GM19468 (cell line): ENCODE data around the gene ENTPD3.

Experiments
- ATAC-seq: cut with Tn5 transposase; IDR thresholded peaks from one replicate; pipeline ENCODE4 v1.9.1; 2021; ENCODE audit warnings: mild to moderate bottlenecking, moderate library complexity, moderate number of reproducible peaks; ENCODE audit not compliant: unreplicated experiment; ENCODE audit errors: extremely low read depth

ENTPD3 gene

DNA sequence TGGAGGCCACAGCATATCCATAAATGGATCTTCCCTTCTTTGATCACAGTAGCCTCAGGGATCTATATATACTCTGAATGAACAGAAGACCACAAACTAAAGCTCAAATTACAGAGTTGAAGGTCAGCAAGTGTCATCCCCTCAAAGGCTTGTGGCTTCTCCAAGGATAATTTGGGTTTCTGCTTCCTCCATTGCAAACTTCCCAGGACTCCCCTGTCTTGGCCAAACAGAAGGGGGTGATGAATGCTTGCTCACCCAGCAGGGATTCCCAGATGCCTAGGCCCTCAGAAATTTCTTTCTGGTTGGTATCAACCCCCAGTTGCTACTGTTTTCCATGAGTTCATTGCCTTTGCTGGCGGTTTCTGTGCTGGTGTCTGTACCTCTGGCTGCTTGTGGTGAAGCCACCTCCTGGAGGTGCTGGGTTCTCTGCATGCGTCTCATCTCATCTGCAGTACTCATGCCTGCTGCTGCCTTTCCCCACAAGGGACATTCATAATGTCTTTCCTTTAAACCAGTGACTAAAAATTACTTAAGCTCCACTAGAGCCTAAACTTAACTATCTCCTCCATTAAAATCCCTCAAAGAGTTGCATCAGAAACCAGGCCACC lies 17.7 kb downstream of the ENTPD3 start:
- ATAC-seq = no peak

DNA sequence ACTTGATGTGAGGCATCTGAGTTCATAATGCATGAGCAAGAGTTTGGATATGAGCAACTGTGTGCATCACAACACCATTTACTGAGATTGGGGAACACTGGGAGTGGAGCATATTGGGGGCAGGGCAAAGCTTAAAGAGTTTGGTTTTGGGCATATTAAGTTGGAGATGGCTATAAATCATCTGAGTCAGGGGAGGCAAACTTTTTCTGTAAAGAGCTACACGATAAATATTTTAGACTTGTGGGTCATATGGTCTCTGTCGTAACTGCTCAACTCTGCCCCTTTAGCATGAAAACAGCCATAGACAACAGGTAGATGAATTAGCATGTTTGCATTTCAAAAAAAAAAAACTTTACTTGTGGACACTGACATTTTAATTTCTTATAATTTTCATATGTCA lies 20.0 kb downstream of the ENTPD3 start:
- ATAC-seq = no peak

DNA sequence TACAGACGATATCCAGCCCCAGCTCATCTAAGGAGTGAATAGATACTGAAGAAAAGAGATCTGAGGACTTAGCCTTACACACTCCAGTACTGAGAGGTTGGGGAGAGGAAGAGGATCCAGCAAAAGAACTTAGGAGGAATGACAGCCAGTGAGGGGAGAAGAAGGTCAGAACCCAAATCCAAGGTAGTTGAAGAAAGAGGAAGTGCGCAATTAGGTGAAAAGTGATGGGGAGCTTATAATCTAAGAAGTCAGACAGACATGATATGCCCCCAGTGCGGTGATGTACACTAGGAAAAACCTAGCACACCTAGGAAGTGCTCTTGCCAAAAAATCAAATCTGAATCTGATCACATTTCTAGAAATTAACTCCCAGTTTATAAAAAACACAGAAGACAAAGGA lies 20.6 kb downstream of the ENTPD3 start:
- ATAC-seq = no peak

DNA sequence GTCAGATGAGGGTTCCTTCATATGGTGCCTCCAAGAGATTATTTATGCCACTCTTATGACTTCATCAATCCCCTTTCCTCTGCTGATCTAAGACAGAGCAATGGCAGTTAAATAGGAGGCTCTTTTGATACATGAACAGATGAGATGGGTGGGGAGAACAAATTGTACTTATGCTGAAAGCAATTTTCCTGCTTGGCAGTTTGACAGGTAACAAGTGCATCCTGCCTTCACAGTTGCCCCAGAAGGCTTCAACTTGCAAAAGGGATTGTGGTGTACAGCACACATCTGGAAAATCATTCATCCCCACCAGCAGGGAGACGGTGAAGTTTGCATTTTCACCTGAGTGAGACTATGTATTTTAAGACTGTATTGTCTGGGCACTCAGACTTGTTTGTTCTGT lies 27.3 kb downstream of the ENTPD3 start:
- no peak for ATAC-seq

DNA sequence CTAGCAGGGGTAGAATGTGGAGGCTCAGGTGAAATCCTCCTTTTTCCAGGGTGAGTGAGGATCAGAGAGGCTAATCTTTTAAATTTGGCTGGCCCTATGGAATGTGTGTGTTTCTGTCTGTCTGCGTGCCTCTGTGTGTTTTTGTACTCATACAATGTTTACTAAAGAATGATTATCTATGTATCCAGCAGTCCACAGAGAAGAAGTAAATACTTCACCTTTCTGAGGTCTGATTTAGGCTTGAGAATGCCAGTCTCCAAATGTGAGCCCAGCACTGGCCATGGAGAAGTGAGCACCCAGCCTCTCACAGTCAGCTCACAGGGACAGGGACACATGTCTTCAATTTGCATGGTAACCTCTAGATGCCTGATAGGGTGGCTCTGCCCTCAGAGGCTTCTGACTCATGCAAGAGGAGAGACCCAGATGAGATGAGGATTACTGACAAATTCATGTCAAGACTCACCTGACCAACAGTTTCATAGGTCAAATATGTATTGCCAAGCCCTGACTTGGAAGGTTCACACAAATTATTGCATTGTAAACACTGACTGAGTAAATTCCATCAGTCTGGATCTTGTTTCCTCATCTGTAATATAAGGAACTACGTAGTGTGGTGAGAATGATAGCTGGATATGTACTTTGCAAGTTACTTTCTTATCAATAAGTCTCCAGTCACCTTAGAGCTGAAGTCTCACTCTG lies 31.0 kb downstream of the ENTPD3 start:
- no peak for ATAC-seq

DNA sequence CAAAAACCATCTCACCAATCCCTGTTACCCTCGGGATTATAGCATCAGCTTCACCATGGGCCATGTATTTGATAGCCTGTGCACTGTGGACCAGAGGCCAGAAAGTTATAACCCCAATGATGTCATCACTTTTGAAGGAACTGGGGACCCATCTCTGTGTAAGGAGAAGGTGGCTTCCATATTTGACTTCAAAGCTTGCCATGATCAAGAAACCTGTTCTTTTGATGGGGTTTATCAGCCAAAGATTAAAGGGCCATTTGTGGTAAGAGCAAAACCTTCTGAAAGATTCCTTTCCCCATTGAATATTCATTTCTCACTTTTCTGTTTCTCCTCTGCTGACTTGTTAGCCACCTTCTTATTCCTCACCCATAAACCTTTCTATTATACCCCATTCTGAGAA lies 35.9 kb downstream of the ENTPD3 start:
- no peak for ATAC-seq

DNA sequence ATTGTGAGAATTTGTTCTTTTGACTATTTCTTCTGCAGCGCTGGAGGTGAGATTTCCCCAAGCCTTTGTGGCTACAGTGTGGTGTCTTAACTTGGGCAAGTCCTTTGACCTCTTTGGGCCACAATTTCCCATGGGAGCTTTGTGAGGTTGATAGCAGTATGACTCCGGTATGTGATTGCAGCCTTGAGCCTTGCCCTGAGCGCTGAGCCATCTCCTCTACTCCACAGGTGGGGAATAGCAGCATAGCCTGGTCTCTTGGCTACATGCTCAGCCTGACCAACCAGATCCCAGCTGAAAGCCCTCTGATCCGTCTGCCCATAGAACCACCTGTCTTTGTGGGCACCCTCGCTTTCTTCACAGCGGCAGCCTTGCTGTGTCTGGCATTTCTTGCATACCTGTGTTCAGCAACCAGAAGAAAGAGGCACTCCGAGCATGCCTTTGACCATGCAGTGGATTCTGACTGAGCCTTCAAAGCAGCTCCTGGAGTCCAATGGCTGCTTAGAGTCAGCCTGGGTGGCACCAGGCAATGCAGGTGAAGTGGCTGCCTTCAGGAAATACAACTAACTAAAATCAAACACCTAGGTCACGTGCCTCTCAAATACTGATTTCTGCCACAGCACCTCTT lies 40.2 kb downstream of the ENTPD3 start:
- no peak for ATAC-seq

DNA sequence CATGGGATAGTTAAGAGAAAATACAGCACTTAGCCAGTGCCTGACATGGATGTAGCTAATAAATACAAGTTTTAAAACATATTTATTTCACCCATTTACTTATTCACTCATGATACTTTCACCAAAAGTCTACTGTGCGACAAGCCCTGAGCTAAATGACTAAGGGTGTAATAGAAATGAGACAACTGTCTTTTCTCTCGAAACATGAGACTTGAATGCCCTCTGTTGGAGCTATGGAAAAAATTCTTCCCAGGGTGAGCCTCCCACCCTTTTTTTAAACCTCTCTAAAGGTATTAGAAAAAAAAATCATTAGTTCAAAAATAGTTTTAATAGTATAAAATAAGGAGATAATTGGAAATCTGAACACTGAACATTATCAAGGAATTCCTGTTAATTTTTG lies 45.8 kb downstream of the ENTPD3 start:
- no peak for ATAC-seq

DNA sequence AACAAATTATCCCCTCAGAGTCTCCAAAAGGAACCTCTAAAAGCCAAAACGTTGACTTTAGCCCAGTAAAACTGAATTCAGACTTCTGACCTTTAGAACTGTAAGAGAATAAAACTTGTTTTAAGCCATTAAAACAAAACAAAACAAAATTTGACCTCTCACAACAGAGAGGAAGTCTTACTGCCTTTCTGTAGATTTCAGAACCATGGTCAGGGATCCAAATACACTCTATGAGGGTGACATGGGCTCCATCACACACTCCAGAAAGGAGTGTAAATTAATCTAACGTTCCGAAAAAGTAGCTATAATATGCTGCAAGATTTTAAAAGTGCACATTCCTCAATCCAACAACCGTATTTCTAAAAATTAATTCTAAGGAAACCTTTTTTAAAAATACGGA lies 50.9 kb downstream of the ENTPD3 start:
- ATAC-seq = no peak

DNA sequence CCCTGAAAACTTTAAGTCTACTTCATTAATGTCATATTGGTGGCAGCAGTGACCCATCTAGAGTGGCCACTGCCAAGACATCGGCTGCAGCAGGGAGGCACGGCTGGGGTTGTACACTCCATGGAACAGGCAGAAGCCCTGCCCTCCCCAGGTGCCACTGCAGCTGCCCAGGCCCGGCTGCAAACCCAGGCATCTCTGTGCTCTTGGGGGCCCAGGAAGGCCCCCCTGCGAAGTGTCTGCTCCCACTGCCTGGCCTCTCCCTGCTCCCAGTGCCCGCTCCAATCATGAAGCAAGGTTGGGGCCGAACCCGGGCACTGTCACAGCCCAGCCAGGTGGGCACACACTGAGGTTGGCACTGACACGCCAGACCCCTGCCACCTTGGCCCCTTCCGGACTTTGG lies 58.1 kb downstream of the ENTPD3 start:
- ATAC-seq = no peak

DNA sequence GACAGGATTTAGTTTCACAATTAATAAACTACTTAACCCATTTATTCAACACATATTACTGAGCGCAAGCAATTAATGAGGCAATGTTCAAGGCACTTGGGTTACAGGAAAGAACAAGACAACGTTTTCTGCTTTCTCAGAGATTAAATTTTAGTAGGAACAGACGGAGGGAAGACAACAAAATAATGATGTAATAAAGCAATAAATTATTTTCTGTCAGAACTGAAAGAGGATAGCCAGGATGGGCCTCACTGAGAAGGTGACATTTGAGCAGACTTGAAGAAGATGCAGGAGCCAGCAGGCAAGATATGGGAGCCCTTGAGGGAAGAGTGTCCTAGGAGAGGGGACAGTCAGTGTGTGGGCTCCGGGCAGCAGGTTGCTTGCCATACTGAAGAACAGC lies 58.9 kb downstream of the ENTPD3 start:
- no peak for ATAC-seq

DNA sequence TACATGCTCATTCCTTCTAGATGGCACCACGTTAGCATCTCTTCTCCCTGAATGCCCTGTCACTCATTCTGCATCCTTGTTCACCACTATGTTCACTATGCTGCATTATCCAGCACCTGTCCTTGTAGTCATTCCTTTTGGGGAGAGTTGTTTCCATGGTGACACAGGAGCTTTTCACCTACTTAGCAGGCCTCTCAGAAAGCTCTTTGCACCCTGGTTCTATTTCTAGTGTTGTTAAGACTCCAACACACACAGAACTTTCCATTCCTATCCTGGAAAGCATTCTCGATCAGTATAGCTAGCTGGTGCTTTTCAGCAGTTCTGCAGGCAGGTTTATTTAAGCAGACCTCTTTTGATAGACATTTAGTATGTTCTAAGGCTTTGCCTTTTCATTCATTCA lies 63.5 kb downstream of the ENTPD3 start:
- no peak for ATAC-seq

DNA sequence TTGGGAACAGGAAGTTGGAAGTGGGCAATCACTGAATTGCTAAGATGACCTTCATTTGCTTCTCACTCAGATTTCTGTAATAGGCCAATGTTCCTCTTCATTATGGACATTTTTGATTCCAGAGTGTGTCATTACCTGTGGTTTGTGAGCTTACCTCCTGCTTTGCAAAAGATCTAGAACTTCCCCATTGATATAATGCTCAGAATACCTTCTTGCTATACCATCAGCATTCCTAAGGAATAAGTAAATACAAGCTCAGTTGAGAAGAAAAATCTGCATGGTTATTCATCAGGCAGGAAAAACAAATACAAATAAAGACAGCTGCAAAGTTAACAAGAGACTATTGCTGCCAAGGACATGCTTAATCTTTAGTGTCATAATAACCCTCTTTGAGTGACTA lies 64.6 kb downstream of the ENTPD3 start:
- no peak for ATAC-seq

DNA sequence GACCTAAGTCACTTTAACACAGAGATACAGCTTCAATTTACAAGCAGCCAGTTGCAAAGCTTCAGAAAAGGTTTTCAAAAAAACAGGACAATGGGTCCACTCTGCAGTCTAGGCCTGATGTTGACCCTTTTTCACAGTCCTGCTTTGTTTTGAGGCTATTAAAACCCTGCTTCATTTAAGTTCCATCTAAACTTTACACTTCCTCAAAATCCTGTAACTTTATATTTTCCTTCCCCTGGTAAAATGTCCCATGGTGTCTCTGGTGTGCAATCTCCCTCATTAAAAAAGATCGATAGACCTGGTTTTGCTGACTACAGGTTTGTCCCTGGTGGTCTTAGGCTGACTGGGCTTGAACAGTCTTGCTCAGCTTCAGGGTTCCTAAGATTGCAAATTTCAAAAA lies 65.1 kb downstream of the ENTPD3 start:
- no peak for ATAC-seq

DNA sequence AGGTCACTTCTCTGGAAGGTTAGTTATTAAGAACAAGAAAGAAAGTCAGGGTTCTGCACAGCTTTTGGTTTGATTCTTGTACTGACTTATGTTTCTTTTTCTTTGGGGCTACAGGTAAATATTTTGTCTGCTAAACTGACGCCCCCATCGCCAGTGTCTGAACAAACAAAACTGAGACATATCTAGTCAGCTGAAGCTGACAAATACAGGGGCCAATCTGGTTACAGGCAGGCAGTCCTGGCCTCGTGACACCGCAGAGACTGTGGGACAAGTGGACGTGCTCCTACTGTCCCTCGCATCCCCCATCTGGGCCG lies 65.5 kb downstream of the ENTPD3 start:
- no peak for ATAC-seq

DNA sequence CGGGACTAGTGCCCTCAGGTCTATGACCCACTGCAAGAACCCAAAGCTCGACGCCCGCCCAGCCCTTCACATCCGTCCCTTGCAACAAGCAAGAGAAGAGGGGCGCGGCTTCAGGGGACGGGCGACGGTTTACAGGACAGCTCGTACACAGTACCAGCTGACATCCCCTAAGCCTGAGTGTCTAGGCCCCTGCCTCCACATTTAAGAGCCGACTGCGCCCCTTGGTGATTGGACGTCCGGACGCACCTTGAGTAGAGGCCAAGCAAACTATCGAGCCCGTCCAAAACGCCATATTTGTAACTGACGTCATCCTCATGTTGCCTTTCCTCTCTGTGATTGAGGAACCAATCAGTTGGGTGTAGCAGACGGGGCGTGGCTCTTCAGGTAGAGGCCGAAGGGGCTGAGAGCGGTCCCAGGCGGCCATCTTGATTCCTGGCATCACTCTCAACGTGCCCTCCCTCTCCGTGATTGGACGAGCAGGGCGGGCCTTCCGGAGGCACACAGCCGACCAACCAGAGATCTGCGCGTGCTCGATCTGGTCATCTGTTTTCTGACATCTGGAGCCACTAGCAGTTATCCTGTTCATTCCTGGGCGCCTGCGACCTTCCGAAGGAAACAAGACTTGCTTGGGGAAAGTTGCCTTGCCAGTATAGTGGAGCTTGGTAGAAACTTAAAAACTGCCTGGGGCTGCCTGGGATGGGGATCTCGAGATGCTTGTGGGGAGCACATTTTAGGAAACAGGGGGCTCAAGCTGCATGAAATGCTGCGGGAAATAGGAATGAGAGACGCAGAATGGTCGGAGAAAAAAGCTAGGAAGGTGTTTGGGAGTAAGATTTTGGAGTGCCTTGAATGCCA lies 66.1 kb downstream of the ENTPD3 start:
- peak; percentile 88 for ATAC-seq

DNA sequence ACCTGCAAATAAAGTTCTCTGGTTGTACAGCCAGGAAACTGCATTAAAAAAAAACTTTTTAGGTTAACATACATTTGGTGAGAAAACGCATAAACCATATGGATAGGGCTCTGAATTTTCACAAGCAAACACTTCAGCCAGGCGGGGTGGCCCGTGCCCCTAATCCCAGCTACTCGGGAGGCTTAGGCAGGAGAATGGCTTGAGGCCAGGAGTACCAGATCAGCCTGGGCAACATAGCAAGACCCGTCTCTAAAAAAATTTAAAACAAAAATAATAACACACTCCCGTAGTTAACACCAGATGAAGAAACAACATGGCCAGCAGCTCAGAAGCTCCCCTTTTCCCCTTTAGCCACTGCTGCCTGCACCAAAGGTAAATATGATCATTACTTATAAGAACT lies 66.9 kb downstream of the ENTPD3 start:
- ATAC-seq = no peak

DNA sequence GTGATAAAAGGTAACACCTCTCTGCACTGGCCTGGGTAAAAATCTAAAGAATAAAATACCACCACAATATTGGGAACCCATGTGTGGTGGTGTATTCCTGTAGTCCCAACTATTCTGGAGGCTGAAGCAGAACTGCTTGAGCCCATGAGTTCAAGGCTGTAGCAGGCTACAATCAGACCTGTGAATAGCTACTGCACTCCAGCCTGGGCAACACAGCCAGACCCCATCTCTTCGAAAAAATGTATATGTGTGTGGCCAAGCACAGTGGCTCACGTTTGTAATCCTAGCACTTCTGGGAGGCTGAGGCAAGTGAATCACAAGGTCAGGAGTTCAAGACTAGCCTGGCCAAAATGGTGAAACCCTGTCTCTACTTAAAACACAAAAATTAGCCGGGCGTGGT lies 68.3 kb downstream of the ENTPD3 start:
- ATAC-seq = no peak

DNA sequence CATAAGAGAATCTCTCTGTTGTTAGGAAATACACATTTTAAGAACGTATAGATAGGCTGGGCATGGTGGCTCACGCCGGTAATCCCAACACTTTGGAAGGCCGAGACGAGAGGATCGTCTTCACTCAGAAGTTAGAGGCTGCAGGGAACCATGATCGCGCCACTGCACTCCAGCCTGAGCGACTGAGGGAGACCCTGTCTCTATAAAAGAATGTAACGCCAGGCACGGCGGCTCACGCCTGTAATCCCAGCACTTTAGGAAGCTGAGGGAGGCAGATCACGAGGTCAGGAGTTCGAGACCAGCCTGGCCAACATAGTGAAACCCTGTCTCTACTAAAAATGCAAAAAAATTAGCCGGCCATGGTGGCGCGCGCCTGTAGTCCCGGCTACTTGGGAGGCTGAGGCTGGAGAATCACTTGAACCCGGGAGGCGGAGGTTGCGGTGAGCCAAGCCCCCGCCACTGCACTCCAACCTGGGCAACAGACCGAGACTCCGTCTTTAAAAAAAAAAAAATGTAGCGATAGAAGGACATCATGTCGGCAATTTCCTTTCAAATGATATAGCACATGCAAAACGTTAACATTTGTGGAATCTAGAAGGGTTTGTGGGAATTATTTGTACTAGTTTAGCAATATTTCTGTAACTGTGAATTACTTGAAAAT lies 69.4 kb downstream of the ENTPD3 start:
- no peak for ATAC-seq

DNA sequence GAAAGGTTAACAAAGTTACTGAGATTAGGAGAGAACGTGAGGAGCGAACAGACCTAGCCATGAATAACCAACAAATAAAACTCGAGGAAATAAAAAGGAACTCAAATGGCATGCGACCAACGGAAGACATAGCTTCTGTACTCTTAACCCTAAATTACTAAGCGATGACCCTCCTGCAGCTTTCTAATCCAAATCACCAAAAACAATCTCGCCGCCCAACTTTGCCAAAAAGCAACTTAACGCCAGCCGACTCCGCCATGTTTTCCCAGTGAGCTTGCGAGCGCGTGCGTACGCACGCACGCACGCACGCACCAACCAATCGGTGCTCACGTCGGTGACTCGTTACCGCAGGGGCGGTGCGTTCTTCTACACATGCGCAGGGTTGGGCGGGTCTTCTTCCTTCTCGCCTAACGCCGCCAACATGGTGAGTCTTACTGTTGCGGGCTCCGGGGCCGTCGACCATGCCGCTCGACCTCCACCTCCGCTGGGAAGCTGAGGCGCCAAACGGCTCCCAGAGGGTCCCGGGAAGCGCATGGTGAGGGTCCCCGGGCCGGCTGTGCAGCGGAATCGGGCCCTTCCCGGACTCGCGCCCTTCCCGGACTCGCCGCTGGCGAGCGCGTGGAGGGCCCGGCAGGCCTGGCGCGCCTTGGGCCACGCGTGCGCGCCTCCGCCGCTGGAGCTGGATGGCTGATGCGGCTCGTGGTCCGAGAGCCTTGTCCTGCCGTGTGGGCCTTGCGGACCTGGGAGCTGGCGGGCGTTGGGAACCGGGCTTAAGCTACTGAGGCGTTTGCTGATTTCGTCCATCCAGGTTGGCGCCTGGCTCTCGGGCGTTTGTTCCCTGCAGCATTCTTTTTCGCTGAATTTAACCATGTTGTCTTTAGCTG lies 70.2 kb downstream of the ENTPD3 start, which contains the start of gene RPL14:
RPL14 (plus strand) TSS at position 400 of the 884 bp plus-strand sequence; CDS start at position 533, 133 bp downstream.
- ATAC-seq = peak; percentile 59
